NCI-H128 (cell line): ENCODE measurements around the gene NTM.

Experiments used
- DNase-seq: peaks from one replicate; lab custom pipeline; 2025; ENCODE audit not compliant: unreplicated experiment; lab: John Stamatoyannopoulos, UW

Gene NTM

DNA sequence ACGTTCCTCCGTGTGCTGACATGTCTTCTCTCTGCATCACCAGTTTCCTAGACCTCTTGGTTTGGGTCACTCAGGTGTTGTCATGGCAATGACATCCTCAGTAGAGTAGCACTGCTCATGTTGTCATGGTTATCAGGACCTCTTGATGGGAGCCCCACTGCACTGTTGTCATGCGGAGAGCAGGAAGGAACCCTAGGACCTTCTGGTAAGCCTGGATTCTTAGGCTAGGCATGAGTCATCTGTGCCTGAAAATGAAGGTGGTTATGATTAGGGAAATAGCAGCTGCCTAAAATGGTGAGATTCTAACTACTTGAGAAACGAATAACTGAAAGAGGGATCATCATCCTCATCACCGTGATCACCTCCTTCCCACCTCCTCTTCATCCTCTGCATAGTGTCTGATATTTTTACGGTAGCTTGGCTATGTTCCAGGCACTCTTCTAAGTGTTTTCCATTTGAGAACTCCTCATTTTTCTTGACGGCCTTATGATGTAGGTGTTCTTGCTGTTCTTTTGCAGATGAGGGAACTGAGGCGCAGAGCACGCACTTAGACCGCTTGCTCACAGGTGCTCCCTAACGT is 858.4 kb downstream of the NTM start:
- DNase-seq = no peak

DNA sequence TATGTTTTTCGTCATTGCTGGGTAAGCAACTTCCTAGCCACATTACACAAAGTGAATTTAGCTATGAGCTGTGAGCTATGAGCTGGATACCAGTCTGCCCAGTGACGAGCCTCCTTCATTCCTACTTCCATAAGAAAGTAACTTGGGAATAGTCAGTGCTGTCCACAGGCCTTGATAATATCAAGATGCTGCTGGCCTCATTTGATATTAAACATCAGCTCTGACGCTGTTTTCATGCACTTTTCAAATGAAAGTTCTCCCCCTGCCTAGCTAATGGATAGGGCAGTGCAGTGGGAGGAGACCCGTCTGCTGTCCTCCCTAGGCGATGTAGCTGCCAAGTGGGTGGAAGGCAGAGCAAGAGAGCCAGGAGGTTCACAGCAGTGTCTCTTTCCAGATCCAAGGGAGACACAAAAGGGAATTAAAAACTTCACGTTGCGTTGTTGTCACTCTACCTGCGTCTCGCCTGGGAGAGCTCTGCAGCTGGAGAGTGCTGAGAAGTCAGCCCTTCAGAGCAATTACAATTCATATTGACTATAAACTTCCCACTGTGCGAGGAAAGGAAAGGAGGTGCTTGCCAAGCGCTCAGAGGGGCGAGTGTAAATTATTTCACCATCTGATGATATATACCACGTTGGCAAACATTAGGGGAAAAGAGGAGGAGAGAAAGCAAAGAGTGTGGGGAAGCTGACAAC is 861.4 kb downstream of the NTM start:
- DNase-seq = peak; percentile 84

DNA sequence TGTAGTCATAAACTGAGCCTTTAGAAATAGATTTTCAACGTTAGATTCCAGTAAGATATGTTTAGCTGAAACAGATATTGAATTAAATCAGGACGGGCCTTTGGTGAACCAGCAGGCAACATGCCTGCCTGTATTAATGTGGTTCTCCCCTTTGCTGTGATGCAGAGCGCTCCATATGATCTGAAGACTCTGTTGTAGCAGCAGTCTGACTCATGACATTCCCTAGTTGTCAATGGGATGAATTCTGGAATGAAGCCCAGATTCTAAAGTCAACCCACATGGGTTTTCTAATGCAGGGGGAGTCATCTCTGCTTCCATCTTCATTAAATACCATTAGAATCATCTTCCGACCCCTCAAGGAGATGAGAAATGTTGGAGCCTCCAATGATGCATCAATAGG is 864.5 kb downstream of the NTM start:
- DNase-seq = no peak

DNA sequence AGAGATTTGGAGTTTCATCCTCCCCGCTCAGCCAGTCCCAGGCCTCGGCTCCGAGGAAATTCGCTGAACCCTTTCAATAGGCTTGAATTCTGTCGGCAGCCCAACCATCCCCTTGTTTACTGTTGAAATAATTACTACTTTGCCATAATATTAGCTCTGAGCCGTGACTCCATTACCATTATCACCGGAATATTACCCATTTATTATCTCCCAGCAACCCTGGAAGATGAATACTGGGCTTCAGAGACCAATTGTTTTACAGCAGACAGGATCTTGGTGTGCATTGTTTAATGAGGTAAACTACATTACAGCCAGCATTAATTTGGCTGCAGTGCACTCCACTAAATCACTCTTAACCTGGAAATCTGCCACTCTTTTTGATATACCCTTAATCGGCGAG is 867.4 kb downstream of the NTM start:
- no peak for DNase-seq

DNA sequence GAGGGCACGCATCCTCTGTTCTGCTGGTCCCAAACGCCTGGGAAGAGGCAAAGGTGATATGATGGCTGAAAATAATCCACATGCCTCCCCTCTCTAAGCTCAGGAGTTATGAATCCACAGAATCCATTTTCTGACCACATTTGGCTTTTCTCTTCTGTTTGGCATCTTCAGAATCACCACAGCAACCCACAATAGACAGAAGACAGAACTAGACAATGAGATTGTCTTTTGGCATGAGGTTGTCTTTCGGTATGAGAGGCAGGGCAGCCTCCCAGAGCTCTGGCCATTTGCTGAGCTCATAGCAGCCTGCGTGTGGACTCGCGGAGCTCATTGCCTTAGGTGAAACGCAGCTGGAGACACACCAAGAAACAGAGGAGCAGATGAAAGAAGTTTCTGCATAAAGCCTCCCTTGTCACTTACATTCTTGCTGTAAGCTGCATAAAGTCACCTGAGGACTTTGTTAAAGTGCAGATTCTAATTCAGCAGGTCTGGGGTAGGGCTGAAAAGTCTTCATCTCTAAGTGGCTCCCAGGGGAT is 868.0 kb downstream of the NTM start:
- DNase-seq = no peak

- no peak for DNase-seq
These were observed 870.0 kb downstream of the NTM start for GRCh38 chr11:132240374-132240773.

DNA sequence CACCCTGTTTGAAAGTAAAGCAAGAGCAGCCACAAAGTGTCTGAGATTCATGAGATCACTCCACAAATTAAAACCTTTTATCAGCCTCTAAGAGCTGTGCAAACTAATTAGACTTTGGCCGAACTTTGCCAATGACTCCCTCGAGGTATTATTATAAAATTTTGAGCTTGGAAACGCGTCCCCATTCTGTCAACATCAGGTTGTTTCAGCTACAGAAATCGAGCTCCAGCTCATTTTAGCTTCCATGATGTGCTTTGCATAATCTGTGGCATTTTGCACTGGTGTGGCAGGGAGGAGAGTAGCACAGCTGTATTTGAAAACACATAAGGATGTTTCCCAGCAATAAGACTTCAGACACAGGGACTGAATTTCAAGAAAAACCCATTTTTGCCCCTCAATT is 872.2 kb downstream of the NTM start:
- no peak for DNase-seq

DNA sequence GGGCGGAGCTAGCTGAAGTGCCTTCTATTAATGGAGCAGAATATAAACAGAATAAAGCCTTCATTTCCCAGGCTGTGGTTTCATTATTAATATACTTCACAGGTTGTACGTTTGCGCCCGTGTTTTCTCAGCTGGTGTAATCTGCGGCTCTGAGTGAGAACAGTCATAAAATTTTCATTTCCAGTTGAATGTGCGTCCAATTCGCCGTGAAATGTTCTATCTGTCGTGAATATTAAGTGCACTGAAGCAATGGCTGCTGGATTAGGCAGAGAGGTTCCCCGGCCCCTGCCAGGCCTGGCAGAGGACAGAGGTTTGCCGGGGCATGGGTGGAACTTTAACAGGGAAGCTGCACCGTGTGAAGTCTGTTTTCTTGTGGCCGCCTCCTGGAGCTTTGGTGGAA is 874.4 kb downstream of the NTM start:
- DNase-seq = no peak

- DNase-seq = no peak
These were observed 875.3 kb downstream of the NTM start for GRCh38 chr11:132245403-132246385.

DNA sequence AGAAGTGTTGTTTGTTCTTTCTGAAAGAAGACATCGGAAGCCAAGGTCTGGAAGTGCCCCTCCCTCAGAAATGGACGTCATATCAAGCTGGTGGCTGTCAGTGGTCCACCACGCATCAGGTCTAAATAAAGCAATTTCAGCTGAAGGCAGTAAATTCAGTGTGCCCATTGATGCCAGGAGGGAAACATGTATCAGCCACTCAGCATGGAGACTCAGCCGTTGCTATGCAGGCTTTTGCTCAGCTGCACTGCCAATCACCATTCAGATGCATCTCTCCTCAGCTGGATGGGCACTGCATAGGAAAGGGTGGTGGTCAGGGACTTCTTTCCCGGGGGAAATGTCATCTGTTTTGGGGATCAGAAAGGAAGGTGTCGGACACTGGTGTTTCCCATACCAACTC is 878.2 kb downstream of the NTM start:
- no peak for DNase-seq

DNA sequence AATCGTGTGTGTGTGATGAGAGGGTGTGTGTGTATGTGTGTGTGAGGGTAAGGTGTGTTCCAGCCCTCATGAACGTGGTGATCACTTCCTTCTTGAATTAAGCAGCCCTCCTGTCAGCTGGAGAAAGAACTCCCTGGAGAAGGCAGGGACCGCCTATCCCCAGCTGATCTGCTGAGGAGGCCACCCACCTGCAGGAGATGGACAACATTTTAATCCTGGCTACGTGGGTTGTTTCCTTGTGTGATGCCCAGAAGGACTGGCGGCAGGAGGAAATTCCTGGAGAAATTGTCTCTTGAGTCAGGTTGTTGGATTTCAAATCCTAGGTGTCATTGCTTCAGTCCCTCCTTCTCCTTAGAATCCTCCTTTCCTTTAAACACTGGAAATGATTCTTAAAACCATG is 878.8 kb downstream of the NTM start:
- DNase-seq = no peak

GRCh38 chr11:132251061-132251460 is 880.6 kb downstream of the NTM start:
- no peak for DNase-seq

- DNase-seq = no peak
These were observed 883.3 kb downstream of the NTM start for GRCh38 chr11:132253469-132254264.

GRCh38 chr11:132254906-132255305 is 884.5 kb downstream of the NTM start:
- no peak for DNase-seq

DNA sequence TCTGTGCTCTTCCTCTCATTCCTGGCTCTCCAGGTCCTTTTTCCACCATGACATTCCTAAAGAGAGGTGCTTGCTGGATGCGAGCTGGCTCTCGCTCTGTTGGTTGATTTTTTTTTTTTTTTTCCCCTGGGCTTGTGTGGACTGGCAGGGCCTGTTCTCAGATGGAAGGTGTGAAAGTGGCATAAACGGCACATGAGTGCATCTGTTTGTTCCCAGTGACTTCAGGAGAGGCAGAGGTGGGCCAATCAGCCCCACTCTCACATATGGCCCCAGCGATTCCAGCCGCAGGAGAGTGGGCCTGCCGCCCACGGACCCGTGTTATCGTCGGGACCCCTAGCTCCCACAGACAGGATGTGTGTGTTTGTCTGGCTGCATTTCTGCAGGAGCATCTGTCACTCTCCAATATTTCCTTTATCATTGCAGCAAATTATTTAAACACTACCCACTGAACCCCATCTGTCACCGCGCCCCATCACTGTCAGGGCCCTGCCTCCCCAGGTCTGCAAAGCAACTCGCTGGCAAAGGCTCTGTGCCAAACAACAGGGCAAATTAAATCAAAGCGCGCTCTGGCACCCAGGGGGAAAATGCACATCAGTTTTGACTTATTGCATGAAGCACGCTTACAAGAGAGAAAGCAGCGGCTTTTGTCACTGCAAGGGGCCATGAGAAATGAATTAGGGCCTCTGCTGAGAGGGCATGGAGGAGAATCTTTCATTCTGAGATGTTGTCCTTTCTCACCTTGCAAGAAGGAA is 886.3 kb downstream of the NTM start:
- DNase-seq = no peak

GRCh38 chr11:132257871-132258270 is 887.5 kb downstream of the NTM start:
- DNase-seq = no peak

- DNase-seq = no peak
These were observed 888.5 kb downstream of the NTM start for GRCh38 chr11:132258875-132259274.

GRCh38 chr11:132260636-132261035 is 890.2 kb downstream of the NTM start:
- no peak for DNase-seq

GRCh38 chr11:132263241-132263640 is 892.8 kb downstream of the NTM start:
- no peak for DNase-seq

GRCh38 chr11:132263875-132264274 is 893.5 kb downstream of the NTM start:
- DNase-seq = no peak
